A549 treated with ZK216348 at 1 μM for 4 hours (cell line): Measurements from ENCODE around the gene RSPH3. TPM values are rescaled to one million over a fixed set of nuclear protein-coding genes. Genes with fewer than 3 reads are reported as not detected.

Source experiments
- total RNA-seq: library from RNA; stranded (reverse); fragments of 200-300 nt; extraction: Qiagen RNA extraction; gene quantifications from 5 replicates; pipeline ENCODE4 v1.2.3, GENCODE V29; 2022; ENCODE audit warnings: low read depth

RSPH3 gene, protein sequence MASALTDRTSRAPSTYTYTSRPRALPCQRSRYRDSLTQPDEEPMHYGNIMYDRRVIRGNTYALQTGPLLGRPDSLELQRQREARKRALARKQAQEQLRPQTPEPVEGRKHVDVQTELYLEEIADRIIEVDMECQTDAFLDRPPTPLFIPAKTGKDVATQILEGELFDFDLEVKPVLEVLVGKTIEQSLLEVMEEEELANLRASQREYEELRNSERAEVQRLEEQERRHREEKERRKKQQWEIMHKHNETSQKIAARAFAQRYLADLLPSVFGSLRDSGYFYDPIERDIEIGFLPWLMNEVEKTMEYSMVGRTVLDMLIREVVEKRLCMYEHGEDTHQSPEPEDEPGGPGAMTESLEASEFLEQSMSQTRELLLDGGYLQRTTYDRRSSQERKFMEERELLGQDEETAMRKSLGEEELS
- total RNA-seq: 3.9 to 6.0 TPM (median 4.5 TPM) in 5 replicates

DNA sequence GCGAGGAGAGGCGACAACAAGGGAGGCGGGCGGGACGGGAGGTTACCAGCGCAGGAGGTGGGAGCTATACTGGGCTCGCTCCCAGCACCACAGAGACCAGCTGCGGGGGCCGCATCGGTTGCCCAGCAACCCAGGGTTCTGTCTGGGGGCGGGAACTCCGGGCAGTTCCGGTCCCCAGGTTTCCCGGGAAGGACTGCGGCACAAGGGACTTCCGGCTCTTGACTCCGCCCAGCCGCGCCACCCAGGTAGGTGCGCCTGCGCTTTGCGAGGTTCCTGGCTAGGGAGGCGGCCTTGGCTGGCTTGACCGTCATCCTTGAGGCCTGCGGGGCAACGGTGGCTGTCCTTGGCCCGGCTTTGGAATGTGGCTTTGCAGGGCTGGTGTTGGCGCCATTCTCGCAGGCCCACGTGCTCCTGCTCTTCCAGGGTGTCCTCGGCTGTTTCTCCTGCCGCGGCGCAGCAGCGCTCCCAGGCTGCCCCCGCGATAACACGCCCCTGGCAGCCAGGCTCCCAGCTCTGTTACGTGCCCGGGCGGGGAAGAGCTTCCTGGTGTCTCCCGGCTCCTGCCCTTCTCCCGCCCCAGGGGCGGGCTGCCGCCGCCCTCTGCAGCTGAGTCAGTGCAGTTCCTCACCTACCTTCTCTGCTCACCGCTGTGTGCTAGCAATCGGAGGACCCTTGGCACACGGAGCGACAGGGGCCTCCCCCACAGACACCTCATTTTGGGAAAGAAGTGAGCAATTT, at the start of gene RSPH3:
TSS of gene RSPH3 (minus strand) at position 537 of the 738 bp plus-strand sequence. CDS start 652 bp downstream, outside the sequence.

DNA sequence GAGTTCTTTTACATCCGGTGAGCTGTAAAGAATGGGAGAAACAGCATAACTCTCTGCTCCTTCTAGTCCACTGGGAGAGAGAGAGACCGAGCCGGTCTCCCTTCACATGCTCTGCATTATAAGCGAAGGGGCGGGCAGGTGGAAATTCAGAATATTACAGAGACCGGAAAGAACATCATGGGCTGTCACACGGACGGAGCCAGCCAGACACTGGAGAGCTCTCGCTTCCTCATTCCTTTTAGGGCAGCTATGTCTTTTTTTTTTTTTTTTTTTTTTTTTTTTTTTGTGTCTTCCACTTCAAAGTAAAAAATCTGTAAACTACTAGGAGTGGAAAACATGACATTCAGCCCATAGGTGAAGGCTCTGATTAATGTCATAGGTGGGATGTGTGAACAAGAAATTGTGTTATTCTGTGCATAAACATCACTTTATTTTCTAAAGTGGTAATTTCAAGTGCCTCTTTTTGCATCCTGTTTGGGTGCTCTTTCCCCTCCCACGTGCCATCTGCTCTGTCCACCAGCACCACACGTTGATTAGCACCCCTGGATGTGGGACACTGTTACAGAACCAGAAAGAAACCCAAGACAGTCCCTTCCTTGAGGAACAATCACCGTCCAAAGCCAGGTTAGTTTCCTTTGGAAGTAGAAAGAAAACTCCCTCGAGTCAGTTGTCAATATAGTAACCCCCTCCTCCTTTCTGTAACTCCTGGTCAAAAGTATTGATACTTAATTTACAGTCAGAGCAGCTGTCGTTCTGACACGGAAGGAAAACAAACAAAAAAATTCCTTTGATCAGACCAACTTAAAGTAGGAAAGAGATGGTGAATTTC, 45.1 kb upstream of the RSPH3 start, which contains the start of gene TAGAP:
TSS of gene TAGAP (minus strand) at position 93 of the 829 bp plus-strand sequence. CDS start 845 bp downstream, outside the sequence.

Other genes with a start within 250 kb of the RSPH3 start
- gene EZR, start 180.8 kb downstream of the RSPH3 start, total RNA-seq: 324 to 388 TPM (median 375 TPM) in 5 replicates
- not detected in 5 replicates for gene TAGAP, start 44.8 kb upstream of the RSPH3 start, total RNA-seq
- 0.05 to 0.13 TPM (median 0.08 TPM) in 4 of 5 replicates, not detected in the other for gene FNDC1, start 169.2 kb upstream of the RSPH3 start, total RNA-seq